ENCODE results near the gene IQCM.

The IQCM gene

GRCh38 chr4:149815743-149816142 is at the start of gene IQCM:
Gene IQCM (minus strand): TSS chr4:149815843. CDS start chr4:149742691, 73,152 bp downstream.
- no peak for TF ChIP-seq CTCF (IDR thresholded peaks at IDR 0.05; ENCODE audit: low read depth, low read length)
- no peak for DNase-seq (ENCODE audit: extremely low read depth, low read depth)

GRCh38 chr4:149857446-149857845 is 41.8 kb upstream of the IQCM start:
- no peak for TF ChIP-seq CTCF (IDR thresholded peaks at IDR 0.05; ENCODE audit: low read depth, low read length)
- no peak for DNase-seq (ENCODE audit: extremely low read depth, low read depth)

GRCh38 chr4:149845743-149846142 is 30.1 kb upstream of the IQCM start:
- no peak for TF ChIP-seq CTCF (IDR thresholded peaks at IDR 0.05; ENCODE audit: low read depth, low read length)
- DNase-seq (ENCODE audit: extremely low read depth, low read depth), result no peak

- no peak for DNase-seq (ENCODE audit: extremely low read depth, low read depth)
- TF ChIP-seq CTCF (IDR thresholded peaks at IDR 0.05; ENCODE audit: low read depth, low read length), result no peak
Observed at GRCh38 chr4:149841686-149842085, 26.0 kb upstream of the IQCM start.

GRCh38 chr4:149838036-149838435 is 22.4 kb upstream of the IQCM start:
- DNase-seq (ENCODE audit: extremely low read depth, low read depth), result no peak
- no peak for TF ChIP-seq CTCF (IDR thresholded peaks at IDR 0.05; ENCODE audit: low read depth, low read length)

GRCh38 chr4:149836546-149836945 is 20.9 kb upstream of the IQCM start:
- DNase-seq (ENCODE audit: extremely low read depth, low read depth), result peak; percentile 5
- TF ChIP-seq CTCF (IDR thresholded peaks at IDR 0.05; ENCODE audit: low read depth, low read length), result no peak

- no peak for TF ChIP-seq CTCF (IDR thresholded peaks at IDR 0.05; ENCODE audit: low read depth, low read length)
- DNase-seq (ENCODE audit: extremely low read depth, low read depth), result no peak
Observed at GRCh38 chr4:149835280-149835679, 19.6 kb upstream of the IQCM start.

All from AG09319 (cell line).